Measurements from ENCODE around the gene FGF14. TPM values are rescaled to one million over a fixed set of nuclear protein-coding genes. Genes with fewer than 3 reads are reported as not detected.

Gene FGF14
- polyA plus RNA-seq, 1 of the 3 experiments (the other 2 are of a cell fraction), result 0.20 TPM

DNA sequence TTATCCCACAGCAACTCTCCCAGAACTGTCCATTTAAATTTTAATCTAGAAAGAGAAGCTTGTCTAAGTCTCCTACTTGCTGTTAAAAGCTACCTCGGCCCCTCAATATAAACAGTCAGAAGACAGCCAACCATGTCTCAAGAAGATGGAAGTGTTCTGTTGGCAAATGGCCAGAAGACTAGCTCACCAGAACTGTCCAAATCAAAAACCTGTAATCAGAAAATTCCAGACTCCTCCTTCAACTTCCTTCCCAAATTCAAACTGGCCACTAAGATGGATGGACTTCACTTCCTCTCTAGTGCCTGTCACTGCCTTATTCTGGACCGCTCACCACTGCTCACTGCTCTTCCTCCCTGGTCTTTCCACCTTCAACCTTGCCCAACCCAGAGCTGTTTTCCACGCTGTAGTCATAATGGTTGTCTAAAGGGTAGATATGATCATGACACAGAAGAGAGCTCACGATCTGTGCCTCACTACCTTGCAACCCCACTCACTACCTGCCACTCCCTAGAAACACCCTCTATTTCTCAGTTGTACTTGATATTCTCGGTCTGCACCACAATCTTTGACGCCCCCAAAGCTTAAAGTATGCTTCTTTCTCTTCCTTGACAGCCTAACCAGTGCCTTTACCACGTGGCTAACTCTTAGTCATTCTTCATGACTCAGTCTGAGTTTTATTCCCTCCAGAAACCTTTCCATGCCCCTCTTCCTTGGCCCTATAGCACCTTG is 9.2 kb downstream of the FGF14 start:
- no peak for DNase-seq
- CTCF ChIA-PET, result interaction anchor here (0.7 to 1.9 kb wide), 6 partner anchors 10 to 450 kb away, joined by 3 to 8 read pairs (median 4); no protein-coding TSS in a partner anchor
- Histone ChIP-seq H3K27ac (ENCODE audit: low read depth in 2 of 2, low read length in 1 of 2) (peak overlapping the region in 1 of 2 experiments; percentile 96; a peak in 2 of 4 replicates), H4K20me1 (ENCODE audit: insufficient read depth) (no peaks in the 10 kb centered on the region), H3K9ac (no peak overlapping the region), H3K4me1 (ENCODE audit: control insufficient read depth in 1 of 2, insufficient read depth in 2 of 2, low read depth in 1 of 2, low read length in 1 of 2) (peaks cover 0 to 42% of the 10 kb centered on the region in 2 experiments; a peak in 2 of 4 replicates), H3K36me3 (replicated peaks in 1 of 2; ENCODE audit: control insufficient read depth in 1 of 2, insufficient read depth in 2 of 2, low read length in 1 of 2) (peaks cover 0 to 18% of the 10 kb centered on the region in 2 experiments), H3K4me2 (no peak overlapping the region), H3K9me3 (no peaks in the 10 kb centered on the region), H3K79me2 (ENCODE audit: insufficient read depth) (no peaks in the 10 kb centered on the region), H3K4me3 (ENCODE audit: low read depth in 2 of 2, low read length in 1 of 2) (no peak overlapping the region), H2AFZ (ENCODE audit: low read depth) (no peak overlapping the region), H3F3A (replicated peaks; ENCODE audit: insufficient read depth) (no peaks in the 10 kb centered on the region), H3K27me3 (ENCODE audit: insufficient read depth) (no peaks in the 10 kb centered on the region), H3K9me2 (no peaks in the 10 kb centered on the region)
- POLR2A ChIA-PET, result interaction anchor here (3.2 kb wide), 1 partner anchor 197 kb away, joined by 27 read pairs; no protein-coding TSS in a partner anchor
- WGBS (ENCODE audit: low lambda C conversion rate), result 78% methylated on average over 7 of the region's 7 CpGs
- TF ChIP-seq JUND (IDR thresholded peaks at IDR 0.05), result no peak
- TF ChIP-seq MEF2A (IDR thresholded peaks at IDR 0.05; ENCODE audit: borderline replicate concordance, low read depth), result no peak
- TF ChIP-seq TEAD4 (IDR thresholded peaks at IDR 0.05; ENCODE audit: borderline replicate concordance, insufficient read depth), result no peak
- no peak for TF ChIP-seq GABPA (IDR thresholded peaks at IDR 0.05; ENCODE audit: low read depth)
- TF ChIP-seq ELF1 (IDR thresholded peaks at IDR 0.05), result no peak
- no peak for TF ChIP-seq RCOR1 (IDR thresholded peaks at IDR 0.05; ENCODE audit: low read length)
- TF ChIP-seq GATA2 (CRISPR knock-in tag; IDR thresholded peaks at IDR 0.05), result no peak
- TF ChIP-seq SIN3A (IDR thresholded peaks at IDR 0.05; ENCODE audit: borderline replicate concordance, low read depth, low read length), result no peak
- TF ChIP-seq YY1 (IDR thresholded peaks at IDR 0.05; ENCODE audit: low read depth), result no peak
- TF ChIP-seq, protein P1, sequence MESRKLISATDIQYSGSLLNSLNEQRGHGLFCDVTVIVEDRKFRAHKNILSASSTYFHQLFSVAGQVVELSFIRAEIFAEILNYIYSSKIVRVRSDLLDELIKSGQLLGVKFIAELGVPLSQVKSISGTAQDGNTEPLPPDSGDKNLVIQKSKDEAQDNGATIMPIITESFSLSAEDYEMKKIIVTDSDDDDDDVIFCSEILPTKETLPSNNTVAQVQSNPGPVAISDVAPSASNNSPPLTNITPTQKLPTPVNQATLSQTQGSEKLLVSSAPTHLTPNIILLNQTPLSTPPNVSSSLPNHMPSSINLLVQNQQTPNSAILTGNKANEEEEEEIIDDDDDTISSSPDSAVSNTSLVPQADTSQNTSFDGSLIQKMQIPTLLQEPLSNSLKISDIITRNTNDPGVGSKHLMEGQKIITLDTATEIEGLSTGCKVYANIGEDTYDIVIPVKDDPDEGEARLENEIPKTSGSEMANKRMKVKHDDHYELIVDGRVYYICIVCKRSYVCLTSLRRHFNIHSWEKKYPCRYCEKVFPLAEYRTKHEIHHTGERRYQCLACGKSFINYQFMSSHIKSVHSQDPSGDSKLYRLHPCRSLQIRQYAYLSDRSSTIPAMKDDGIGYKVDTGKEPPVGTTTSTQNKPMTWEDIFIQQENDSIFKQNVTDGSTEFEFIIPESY (IDR thresholded peaks at IDR 0.05; ENCODE audit: borderline replicate concordance, low read depth), result no peak

DNA sequence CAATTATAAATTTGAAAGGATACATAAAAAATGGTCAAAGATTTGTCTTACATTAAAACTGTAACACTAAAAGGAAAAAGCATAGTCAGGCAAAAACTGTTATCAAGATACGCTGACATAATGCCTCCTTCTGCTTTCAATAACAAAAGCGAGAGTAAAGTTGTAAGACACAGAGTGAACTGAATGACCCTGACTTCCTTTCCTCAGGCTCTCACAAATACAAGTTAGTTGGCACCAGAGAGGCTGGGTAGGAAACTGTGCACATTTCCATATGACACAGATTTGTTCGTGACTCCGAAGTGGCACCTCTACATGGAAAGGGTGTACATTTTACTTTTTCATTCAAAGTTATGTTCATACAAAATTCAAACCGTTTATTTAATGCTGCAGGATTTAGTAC is 15.4 kb downstream of the FGF14 start:
- Histone ChIP-seq H3K9ac (no peak overlapping the region), H4K20me1 (ENCODE audit: insufficient read depth) (no peaks in the 10 kb centered on the region), H3K36me3 (replicated peaks in 1 of 2; ENCODE audit: control insufficient read depth in 1 of 2, insufficient read depth in 2 of 2, low read length in 1 of 2) (peaks cover 0 to 16% of the 10 kb centered on the region in 2 experiments), H3K9me2 (no peaks in the 10 kb centered on the region), H3F3A (replicated peaks; ENCODE audit: insufficient read depth) (no peaks in the 10 kb centered on the region), H3K9me3 (no peaks in the 10 kb centered on the region), H3K27me3 (ENCODE audit: insufficient read depth) (no peaks in the 10 kb centered on the region), H3K4me2 (no peak overlapping the region), H3K4me3 (ENCODE audit: low read depth in 2 of 2, low read length in 1 of 2) (no peak overlapping the region), H3K4me1 (ENCODE audit: control insufficient read depth in 1 of 2, insufficient read depth in 2 of 2, low read depth in 1 of 2, low read length in 1 of 2) (peaks cover 0 to 17% of the 10 kb centered on the region in 2 experiments; a peak in 2 of 4 replicates), H3K27ac (ENCODE audit: low read depth in 2 of 2, low read length in 1 of 2) (peak overlapping the region in 1 of 2 experiments; percentile 16; a peak in 1 of 4 replicates), H3K79me2 (ENCODE audit: insufficient read depth) (no peaks in the 10 kb centered on the region), H2AFZ (ENCODE audit: low read depth) (no peak overlapping the region)
- whole genome bisulfite sequencing (ENCODE audit: low lambda C conversion rate), result 77% methylated on average over 5 of the region's 5 CpGs
- POLR2A ChIA-PET, result interaction anchor here (0.7 kb wide), 1 partner anchor 70 kb away, joined by 3 read pairs; no protein-coding TSS in a partner anchor
- DNase-seq, result no peak
- CTCF ChIA-PET, result interaction anchor here (0.9 kb wide), 1 partner anchor 8 kb away, joined by 3 read pairs; no protein-coding TSS in a partner anchor
- TF ChIP-seq FOSL2 (IDR thresholded peaks at IDR 0.05; ENCODE audit: borderline replicate concordance, low read depth) (no peak), MAX (IDR thresholded peaks at IDR 0.05; ENCODE audit: low read depth) (no peak), EP300 (IDR thresholded peaks at IDR 0.05; ENCODE audit: borderline replicate concordance in 1 of 2, low read depth in 1 of 2, low read length in 1 of 2) (no peak), EZH2phosphoT487 (IDR thresholded peaks at IDR 0.05; ENCODE audit: borderline replicate concordance, low read depth) (no peak), RXRA (IDR thresholded peaks at IDR 0.05; ENCODE audit: borderline replicate concordance, low read depth) (no peak), FOXJ3 (CRISPR knock-in tag; IDR thresholded peaks at IDR 0.05) (no peak), SMC3 (IDR thresholded peaks at IDR 0.05; ENCODE audit: low read depth, low read length) (no peak), USF1 (IDR thresholded peaks at IDR 0.05; ENCODE audit: borderline replicate concordance, low read depth) (no peak), IRF3 (IDR thresholded peaks at IDR 0.05; ENCODE audit: low read depth, low read length) (no peak), YY1 (IDR thresholded peaks at IDR 0.05; ENCODE audit: low read depth) (no peak), RAD21 (IDR thresholded peaks at IDR 0.05; ENCODE audit: low read length) (no peak)
- TF ChIP-seq, protein P2, sequence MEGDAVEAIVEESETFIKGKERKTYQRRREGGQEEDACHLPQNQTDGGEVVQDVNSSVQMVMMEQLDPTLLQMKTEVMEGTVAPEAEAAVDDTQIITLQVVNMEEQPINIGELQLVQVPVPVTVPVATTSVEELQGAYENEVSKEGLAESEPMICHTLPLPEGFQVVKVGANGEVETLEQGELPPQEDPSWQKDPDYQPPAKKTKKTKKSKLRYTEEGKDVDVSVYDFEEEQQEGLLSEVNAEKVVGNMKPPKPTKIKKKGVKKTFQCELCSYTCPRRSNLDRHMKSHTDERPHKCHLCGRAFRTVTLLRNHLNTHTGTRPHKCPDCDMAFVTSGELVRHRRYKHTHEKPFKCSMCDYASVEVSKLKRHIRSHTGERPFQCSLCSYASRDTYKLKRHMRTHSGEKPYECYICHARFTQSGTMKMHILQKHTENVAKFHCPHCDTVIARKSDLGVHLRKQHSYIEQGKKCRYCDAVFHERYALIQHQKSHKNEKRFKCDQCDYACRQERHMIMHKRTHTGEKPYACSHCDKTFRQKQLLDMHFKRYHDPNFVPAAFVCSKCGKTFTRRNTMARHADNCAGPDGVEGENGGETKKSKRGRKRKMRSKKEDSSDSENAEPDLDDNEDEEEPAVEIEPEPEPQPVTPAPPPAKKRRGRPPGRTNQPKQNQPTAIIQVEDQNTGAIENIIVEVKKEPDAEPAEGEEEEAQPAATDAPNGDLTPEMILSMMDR (IDR thresholded peaks at IDR 0.05), result no peak

All from SK-N-SH (cell line).